Endometrium (tissue), 2 donors: ENCODE measurements around the gene SLC10A7.

ENCODE experiments used
- FAIRE-seq: peaks from 2 replicates; lab custom pipeline; 2012; peaks lifted over from hg19 to GRCh38; lab: Jason Lieb, UNC
- donor health status: control.
- donor health status: control.

SLC10A7 gene

DNA sequence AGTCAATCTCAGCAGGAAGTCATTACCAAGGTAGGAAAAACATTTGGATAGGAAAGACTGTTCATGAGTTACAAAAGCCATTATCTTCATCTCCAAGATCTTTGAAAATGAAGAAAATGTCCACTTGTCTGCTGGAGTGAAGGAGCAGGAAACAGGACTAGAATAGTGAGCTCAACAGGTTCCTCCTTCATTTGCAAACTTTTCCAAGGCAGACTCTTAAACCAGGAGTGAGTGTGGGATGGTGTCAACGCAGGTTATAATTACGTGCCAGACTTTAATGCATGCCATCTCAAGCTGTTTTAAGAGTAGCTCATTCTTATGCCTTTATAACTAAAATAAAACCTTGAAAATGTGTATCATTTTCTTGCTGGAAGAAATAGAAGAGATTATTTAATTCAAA is 310.9 kb downstream of the SLC10A7 start:
- FAIRE-seq, result no peak

- no peak for FAIRE-seq
Observed at GRCh38 chr4:146207410-146207809, 314.3 kb downstream of the SLC10A7 start.
